COR-L47 (cell line): ENCODE measurements around the gene COL11A2.

Source experiments
- DNase-seq: peaks from one replicate; lab custom pipeline; 2025; lab: John Stamatoyannopoulos, UW

COL11A2 gene

DNA sequence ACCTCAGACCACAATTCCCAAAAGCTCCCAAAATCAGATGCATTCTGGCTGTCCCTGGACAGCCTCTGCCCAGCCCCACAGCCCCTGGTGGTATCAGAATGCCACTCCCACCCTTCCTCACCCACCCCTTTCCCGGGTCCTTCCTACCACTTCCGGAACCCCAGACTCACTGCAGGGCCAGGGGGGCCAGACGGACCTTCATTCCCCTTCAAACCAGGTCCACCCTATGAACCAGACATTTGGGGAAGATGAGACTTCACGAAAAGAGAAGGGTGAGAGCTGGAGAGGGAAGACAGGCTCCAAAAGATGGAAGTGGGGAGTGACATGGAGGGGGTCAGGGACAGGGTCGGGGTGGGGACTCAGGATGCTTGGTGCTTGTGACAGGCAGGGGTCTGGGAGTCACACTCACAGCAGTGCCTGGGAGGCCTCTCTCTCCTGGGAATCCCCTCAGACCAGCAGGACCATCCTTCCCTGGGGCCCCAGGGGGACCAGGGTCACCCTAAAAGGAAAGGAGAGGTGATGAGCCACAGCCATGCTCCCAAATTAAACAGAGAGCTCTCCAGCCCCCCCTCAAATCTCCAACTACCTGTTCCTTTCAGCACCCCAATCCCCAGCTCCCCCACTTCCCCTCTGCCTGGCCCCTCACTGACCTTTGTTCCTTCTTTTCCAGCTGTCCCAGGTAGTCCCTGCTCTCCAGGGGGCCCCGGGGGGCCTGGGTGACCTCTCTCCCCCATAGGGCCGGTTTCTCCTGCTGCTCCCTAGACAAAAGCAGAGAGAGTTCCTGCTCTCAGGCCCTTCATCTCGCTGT, 20.2 kb downstream of the COL11A2 start:
- no peak for DNase-seq

GRCh38 chr6:33171016-33171879, 21.0 kb downstream of the COL11A2 start:
- DNase-seq, result no peak

DNA sequence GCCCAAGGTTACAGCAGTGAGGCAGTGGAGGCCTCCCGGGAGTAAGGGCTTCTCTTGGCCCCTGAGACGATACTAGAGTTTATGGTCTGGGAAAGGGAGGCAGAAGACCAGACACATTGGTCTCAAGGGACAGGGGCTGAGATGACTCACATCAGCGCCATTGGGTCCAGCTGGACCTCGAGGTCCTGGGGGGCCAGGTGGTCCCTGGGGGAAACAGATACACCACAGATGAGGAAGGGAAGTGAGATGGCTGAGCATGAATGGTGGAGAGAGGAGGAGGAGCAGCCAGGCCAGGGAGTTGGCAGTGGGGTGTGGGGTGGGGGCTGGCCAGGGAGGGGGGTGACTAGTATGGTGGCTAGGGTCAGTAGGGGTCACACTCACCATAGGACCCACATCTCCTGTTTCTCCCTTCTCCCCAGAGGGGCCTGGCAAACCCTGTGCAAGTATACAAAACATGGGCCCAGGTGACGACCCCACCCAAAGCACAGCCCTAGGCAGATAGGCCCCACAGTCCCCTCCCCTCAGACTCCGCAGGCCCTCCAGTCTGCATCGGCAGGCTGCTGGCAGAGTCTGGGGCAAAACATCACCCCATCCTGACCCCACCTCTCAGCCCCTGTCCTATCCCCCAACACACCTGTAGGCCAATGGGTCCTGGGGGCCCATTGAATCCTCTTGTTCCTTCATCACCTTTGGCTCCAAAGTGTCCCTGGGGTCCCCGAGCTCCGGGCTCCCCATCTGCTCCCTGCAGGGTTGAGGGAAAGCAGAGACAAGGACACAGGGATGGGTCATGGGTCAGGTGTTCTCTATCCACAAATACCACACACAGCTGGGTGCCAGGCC, 21.9 kb downstream of the COL11A2 start:
- no peak for DNase-seq

- no peak for DNase-seq
These were observed 22.7 kb downstream of the COL11A2 start for GRCh38 chr6:33169291-33170175.

- DNase-seq, result no peak
These were observed 23.6 kb downstream of the COL11A2 start for GRCh38 chr6:33168639-33169038.

DNA sequence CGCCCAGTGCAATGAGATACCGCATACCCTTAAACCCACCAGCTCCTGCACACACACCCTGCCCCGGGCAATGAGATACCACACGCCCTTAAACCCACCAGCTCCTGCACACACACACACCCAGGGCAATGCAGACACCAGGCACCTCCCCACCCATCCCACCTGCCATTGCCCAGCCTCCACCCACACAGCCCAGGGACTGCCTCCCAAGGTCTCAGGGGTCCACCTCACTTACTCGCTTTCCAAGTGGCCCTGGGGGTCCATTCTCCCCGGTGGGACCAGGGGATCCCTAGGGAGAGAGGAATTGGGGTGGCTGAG, 24.0 kb downstream of the COL11A2 start:
- DNase-seq, result no peak

DNA sequence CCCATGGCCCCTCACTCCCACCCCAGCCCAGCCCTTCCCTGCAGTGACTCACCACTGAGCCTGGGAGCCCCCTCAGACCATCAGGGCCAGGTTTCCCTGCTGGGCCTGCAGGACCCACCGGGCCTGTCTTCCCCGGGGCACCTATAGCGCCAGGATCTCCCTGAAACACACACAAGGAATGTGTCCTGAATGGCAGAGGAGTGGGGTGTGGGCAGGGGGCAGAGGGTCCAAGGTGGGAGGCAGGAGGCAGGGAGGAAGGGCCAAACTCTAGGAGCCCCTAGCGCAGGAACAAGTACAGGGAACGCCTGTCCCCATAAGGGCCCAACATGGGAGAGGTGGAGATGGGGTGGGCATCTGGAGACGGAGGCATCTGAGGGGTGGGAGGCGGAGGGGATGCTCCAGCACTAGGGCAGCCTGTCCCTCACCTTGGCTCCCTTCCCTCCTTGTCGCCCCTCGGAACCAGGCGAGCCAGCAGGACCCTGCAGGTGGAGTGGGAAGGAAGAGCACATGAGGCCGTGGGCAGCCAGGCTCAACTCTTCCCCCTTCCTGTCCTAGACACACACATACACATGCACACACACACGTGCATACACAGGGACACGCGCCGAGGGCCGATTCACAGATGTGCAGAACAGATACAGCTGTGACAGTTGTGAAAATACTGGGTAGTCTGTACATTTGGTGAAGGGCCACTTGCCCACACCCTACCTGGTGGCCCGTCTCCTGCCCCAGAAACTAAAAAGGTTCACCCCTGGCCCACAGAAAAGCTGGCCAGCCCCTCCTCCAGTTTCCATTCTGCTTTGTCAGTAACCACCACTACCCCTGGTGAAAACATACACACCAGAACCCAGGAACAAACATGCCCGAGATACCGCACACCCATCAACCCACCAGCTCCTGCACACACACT, 24.6 kb downstream of the COL11A2 start:
- no peak for DNase-seq

- DNase-seq, result no peak
These were observed 25.5 kb downstream of the COL11A2 start for GRCh38 chr6:33166811-33167210.

GRCh38 chr6:33166363-33166762, 25.9 kb downstream of the COL11A2 start:
- no peak for DNase-seq

DNA sequence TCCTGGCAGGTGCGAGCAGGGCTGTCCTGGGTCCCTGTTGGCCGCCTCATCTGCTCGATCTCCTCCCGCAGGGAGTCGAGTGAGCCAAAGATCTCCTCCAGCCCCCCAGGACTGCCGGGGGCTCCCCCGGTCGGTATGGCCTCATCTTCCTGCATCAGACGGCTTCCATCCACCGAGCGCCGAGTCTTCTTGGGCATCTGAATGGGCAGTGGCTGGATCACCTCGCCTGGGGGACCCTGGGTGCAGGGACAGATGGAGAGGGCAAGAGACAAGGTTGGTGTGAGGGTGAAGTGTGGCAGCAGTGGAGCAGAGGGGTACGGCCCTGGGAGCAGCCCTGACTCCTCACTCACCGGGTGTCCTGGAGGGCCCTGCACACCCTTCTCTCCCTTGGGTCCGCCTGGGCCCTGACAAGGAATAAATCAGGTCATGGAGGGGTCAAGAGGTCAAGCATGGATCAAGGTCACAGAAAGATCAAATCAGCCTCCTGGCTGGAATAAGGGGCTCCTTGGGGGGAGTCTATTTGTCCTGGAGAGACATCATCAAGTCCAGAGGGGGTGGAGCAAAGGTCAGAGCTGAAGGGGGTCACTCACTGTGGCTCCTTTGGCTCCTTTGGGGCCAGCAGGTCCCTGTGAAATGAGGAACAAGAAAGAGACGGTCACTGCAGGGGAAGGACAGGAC, 26.5 kb downstream of the COL11A2 start:
- DNase-seq, result no peak

GRCh38 chr6:33164665-33165373, 27.4 kb downstream of the COL11A2 start:
- DNase-seq, result no peak

- DNase-seq, result no peak
These were observed 28.1 kb downstream of the COL11A2 start for GRCh38 chr6:33164176-33164575.

- DNase-seq, result no peak
These were observed 28.7 kb downstream of the COL11A2 start for GRCh38 chr6:33163540-33163939.

DNA sequence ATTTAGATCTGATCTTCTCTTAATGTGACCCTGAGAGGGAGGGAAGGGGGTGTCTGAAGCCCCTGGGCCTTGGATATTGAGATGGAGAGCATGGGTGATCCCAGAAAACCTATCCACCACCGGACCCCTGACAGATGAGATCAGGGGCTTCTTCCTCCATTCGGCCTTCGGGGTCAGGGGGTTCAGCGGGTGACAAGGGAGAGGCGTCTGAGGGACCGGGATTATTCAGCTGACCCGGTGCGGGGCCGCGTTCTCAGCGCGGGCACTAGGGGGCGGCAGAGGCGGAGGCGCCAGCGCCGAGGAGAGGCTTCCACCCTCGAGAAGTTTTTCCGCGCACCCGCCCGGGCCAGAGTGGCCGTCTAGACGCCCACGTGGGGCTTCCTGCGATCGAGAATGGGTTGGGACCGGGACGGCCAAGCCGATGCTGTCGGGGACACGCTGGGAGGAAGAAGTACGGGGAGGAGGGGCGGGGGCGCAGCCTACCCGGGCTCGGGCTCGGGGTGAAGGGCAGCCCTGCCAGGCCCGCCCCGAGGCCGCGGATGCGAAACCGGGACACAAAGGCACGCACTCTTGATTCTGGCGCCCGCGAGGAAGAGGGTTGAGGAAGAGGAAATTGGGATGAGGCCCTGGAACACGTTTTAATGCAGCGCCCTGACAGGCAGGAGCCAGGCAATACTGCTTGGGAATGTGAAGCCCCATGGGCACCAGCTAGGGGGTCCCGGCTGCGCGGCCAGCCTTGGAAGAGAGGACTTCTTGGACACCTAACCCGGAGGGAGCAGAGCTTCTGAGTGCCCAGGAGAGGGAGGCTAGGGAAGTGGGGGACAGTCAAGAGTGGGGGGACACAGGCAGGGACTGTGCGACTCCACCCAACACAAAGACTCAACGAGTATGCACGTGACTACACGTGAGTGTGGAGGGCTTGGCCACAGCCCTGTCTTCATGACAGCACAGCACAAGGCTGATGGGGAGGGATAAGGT, 30.6 kb downstream of the COL11A2 start:
- DNase-seq, result peak; percentile 33

GRCh38 chr6:33160728-33161344, 31.4 kb downstream of the COL11A2 start:
- no peak for DNase-seq

DNA sequence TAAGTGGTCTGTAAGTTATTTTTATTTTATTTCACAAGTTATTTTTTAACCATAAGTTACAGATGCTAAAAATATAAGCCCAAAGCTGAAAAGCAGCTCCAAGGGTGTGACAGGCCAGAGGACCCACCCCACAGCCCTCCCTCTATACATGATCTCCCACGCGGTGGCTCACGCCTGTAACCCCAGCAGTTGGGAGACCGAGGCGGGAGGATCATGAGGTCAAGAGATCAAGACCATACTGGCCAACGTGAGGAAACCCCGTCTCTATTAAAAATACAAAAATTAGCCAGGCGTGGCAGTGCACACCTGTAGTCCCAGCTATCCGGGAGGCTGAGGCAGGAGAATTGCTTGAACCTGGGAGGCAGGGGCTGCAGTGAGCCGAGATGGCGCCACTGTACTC, 32.2 kb downstream of the COL11A2 start:
- DNase-seq, result no peak

- DNase-seq, result no peak
These were observed 35.3 kb downstream of the COL11A2 start for GRCh38 chr6:33156964-33157363.
